Hepatocyte (in vitro differentiated cells): ENCODE data around the gene HSD17B7. TPM values are rescaled to one million over a fixed set of nuclear protein-coding genes. Genes with fewer than 3 reads are reported as not detected.

Experiments
- DNase-seq: peaks from one replicate; pipeline ENCODE4 v3.0.0-alpha.2; 2016; ENCODE audit warnings: low spot score
- H2AFZ ChIP-seq: fragments of 200-600 bp; sonication (generic); 2 replicates; pipeline ENCODE4 v1.6.0; 2016; ENCODE audit warnings: antibody characterized with exemption, mild to moderate bottlenecking
- H3K27ac ChIP-seq: fragments of 200-600 bp; sonication (generic); 2 replicates; pipeline ENCODE4 v1.5.1; 2016; ENCODE audit warnings: mild to moderate bottlenecking
- H3K27me3 ChIP-seq: fragments of 200-600 bp; sonication (generic); 2 replicates; pipeline ENCODE4 v1.6.1; 2016
- H3K36me3 ChIP-seq: fragments of 200-600 bp; sonication (generic); replicated peaks from 2 replicates; pipeline ENCODE4 v1.5.1; 2016; ENCODE audit warnings: low read depth; ENCODE audit not compliant: insufficient read depth
- H3K4me1 ChIP-seq: fragments of 200-600 bp; sonication (generic); 2 replicates; pipeline ENCODE4 v1.5.1; 2016; ENCODE audit warnings: mild to moderate bottlenecking, moderate library complexity; ENCODE audit not compliant: insufficient read depth
- H3K4me2 ChIP-seq: fragments of 200-600 bp; sonication (generic); 2 replicates; pipeline ENCODE4 v1.6.0; 2016
- H3K4me3 ChIP-seq: fragments of 200-600 bp; sonication (generic); 2 replicates; pipeline ENCODE4 v1.5.1; 2016; ENCODE audit warnings: mild to moderate bottlenecking
- H3K79me2 ChIP-seq: fragments of 200-600 bp; sonication (generic); 2 replicates; pipeline ENCODE4 v1.6.0; 2017; ENCODE audit warnings: mild to moderate bottlenecking
- H3K9me2 ChIP-seq: fragments of 200-600 bp; sonication (generic); replicated peaks from 2 replicates; pipeline ENCODE4 v1.6.0; 2017; ENCODE audit warnings: mild to moderate bottlenecking; ENCODE audit not compliant: insufficient read depth
- H3K9me3 ChIP-seq: fragments of 200-600 bp; sonication (generic); 2 replicates; pipeline ENCODE4 v1.5.1; 2016; ENCODE audit warnings: low read depth, mild to moderate bottlenecking
- H4K20me1 ChIP-seq: fragments of 200-600 bp; sonication (generic); 2 replicates; pipeline ENCODE4 v1.6.0; 2016; ENCODE audit warnings: mild to moderate bottlenecking; ENCODE audit not compliant: insufficient read depth, poor library complexity, severe bottlenecking
- EZH2 ChIP-seq: fragments of 200-600 bp; sonication (generic); IDR thresholded peaks from 2 replicates; pipeline ENCODE4 v1.6.1; 2016; ENCODE audit warnings: antibody characterized with exemption, mild to moderate bottlenecking, borderline replicate concordance
- EZH2phosphoT487 ChIP-seq: fragments of 200-600 bp; sonication (generic); IDR thresholded peaks from one replicate; pipeline ENCODE4 v1.6.1; 2018; ENCODE audit warnings: antibody characterized with exemption, mild to moderate bottlenecking, low read depth, moderate library complexity; ENCODE audit not compliant: unreplicated experiment, severe bottlenecking
- WGBS: methylation state at CpG from one replicate; pipeline ENCODE4 v1.1.6; 2016; ENCODE audit warnings: low lambda C conversion rate; ENCODE audit errors: missing lambda C conversion rate; 5-methylcytosine and 5-hydroxymethylcytosine counted together
- polyA plus RNA-seq: library from polyadenylated mRNA; unstranded; fragments of >200 nt; fragmentation: Nextera tagmentation; extraction: Ambion mirVana; gene quantifications from 2 replicates; pipeline ENCODE4 v1.2.1, GENCODE V29; 2016
- total RNA-seq: library from RNA; depleted of rRNA; stranded (reverse); fragments of >200 nt; gene quantifications from 2 replicates; pipeline ENCODE4 v1.2.3, GENCODE V29; 2014
- TF ChIP-seq, protein P1 (sequence below): fragments of 200-600 bp; sonication (generic); IDR thresholded peaks from 2 replicates; pipeline ENCODE4 v1.5.1; 2016; ENCODE audit warnings: antibody characterized with exemption, mild to moderate bottlenecking; ENCODE audit not compliant: poor library complexity

Gene HSD17B7
- total and polyA plus RNA-seq, 2 experiments from 2014 or later = 41.5 to 45.8 TPM

DNA sequence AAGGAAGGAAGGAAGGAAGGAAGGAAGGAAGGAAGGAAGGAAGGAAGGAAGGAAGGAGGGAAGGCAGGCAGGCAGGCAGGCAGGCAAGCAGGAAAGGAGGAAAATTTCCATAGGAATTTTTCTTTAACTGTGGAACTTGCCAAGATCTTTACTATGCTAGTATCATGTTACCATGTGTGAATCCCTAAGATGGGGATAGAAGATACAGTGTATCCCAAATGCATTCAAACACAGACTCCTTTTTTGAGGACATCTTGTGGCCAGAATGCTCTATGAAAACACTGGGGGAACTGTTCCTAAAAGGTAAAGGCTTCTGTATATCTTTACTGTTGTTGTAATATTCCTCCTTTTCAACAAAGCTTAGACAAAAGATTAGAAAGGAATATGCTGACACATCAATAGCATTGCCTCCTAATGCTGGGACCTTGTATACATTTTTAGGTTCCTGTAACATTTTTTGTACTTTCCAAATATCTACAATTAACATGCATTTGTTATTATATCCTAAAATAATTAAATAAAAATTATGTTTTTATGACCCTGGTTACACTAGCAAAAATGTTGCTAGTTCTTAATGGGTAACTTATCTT, 49.8 kb downstream of the HSD17B7 start:
- H3K4me1 ChIP-seq = no peaks in the 10 kb centered on the region
- H3K79me2 ChIP-seq = no peaks in the 10 kb centered on the region
- no peak overlapping the region for H3K27ac ChIP-seq
- no peaks in the 10 kb centered on the region for H4K20me1 ChIP-seq
- H3K9me2 ChIP-seq = no peaks in the 10 kb centered on the region
- no peaks in the 10 kb centered on the region for H3K27me3 ChIP-seq
- H2AFZ ChIP-seq = no peak overlapping the region
- H3K9me3 ChIP-seq = peaks cover 5% of the 10 kb centered on the region
- no peaks in the 10 kb centered on the region for H3K36me3 ChIP-seq
- DNase-seq = no peak
- no peak for TF ChIP-seq EZH2
- TF ChIP-seq, protein P1, sequence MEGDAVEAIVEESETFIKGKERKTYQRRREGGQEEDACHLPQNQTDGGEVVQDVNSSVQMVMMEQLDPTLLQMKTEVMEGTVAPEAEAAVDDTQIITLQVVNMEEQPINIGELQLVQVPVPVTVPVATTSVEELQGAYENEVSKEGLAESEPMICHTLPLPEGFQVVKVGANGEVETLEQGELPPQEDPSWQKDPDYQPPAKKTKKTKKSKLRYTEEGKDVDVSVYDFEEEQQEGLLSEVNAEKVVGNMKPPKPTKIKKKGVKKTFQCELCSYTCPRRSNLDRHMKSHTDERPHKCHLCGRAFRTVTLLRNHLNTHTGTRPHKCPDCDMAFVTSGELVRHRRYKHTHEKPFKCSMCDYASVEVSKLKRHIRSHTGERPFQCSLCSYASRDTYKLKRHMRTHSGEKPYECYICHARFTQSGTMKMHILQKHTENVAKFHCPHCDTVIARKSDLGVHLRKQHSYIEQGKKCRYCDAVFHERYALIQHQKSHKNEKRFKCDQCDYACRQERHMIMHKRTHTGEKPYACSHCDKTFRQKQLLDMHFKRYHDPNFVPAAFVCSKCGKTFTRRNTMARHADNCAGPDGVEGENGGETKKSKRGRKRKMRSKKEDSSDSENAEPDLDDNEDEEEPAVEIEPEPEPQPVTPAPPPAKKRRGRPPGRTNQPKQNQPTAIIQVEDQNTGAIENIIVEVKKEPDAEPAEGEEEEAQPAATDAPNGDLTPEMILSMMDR = peak; percentile 15
- no peak overlapping the region for H3K4me2 ChIP-seq
- H3K4me3 ChIP-seq = no peak overlapping the region

DNA sequence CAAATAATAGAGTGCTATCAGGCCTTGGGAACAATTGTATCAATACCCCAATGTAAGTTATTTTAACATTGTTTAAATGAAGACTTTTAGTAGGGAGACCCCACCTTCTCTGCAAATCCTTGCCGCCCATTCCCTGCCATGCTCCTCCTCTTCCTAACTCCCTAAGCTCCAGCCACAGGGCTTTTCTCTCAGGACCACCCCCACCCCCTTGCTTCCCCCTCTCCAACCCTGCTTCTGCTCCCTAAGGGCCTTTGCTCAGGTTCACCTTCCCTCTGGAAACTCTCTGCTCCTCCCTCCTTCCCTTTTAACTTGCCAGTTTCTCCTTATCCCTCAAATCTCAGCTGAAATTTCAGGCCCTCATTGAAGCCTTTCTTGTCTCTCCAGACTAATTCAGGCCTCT, 53.7 kb downstream of the HSD17B7 start:
- WGBS = 88% methylated on average over 1 of the region's 1 CpG
- TF ChIP-seq EZH2phosphoT487 = no peak
- TF ChIP-seq EZH2 = no peak
- TF ChIP-seq, protein P1 = no peak

DNA sequence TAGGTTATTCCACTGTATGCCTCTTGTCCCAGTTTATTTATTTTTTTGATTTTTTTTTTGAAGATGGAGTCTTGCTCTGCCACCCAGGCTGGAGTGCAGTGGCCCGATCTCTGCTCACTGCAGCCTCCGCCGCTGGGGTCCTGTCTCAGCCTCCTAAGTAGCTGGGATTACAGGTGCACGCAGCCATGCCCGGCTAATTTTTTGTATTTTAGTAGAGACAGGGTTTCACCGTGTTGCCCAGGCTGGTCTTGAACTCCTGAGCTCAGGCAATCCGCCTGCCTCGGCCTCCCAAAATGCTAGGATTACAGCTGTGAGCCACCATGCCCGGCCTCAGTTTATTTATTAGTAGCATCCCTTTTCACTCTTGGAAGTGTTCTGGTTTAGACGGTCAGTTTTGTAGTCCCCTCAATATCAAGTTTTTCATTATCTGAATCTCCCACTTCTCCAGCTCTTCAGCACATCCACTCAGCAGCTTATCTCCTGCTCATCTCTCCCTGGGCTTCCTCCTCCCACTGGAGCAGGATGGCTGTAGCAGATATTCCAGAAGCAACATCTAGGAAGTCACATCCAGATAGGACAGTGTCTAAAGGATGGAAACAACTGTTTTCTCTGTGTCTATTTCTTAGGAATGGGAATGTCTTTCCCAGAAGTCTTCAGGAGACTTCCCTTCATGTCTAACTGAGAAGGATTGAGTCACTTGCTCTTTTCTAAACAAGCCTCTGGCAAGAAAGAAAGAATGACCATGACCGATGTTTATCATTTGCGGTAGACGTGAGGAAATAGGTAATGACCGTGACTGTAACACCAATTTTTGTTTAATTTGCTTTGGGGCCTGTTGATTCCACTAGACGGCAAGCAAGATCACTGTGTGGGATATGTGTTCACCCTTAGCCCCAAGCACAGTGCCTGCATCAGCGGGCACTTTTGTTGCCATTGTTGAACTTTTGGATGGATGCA, 56.0 kb downstream of the HSD17B7 start:
- Histone ChIP-seq H4K20me1 (no peaks in the 10 kb centered on the region), H3K9me3 (no peaks in the 10 kb centered on the region), H3K4me1 (no peaks in the 10 kb centered on the region), H2AFZ (no peak overlapping the region), H3K4me2 (no peak overlapping the region), H3K4me3 (no peak overlapping the region), H3K36me3 (no peaks in the 10 kb centered on the region), H3K79me2 (no peaks in the 10 kb centered on the region), H3K27me3 (no peaks in the 10 kb centered on the region), H3K9me2 (no peaks in the 10 kb centered on the region), H3K27ac (no peak overlapping the region)
- 91% methylated on average over 16 of the region's 16 CpGs for WGBS
- no peak for DNase-seq
- TF ChIP-seq, protein P1 = no peak
- no peak for TF ChIP-seq EZH2phosphoT487
- TF ChIP-seq EZH2 = no peak

More for the DNA sequence above, 53.7 kb downstream of the HSD17B7 start:
- Histone ChIP-seq H3K4me1 (no peaks in the 10 kb centered on the region), H3K4me3 (no peak overlapping the region), H3K9me3 (no peaks in the 10 kb centered on the region), H3K9me2 (no peaks in the 10 kb centered on the region), H3K79me2 (no peaks in the 10 kb centered on the region), H3K4me2 (no peak overlapping the region), H3K27me3 (no peaks in the 10 kb centered on the region), H2AFZ (no peak overlapping the region), H3K36me3 (no peaks in the 10 kb centered on the region), H4K20me1 (no peaks in the 10 kb centered on the region), H3K27ac (peak overlapping the region; percentile 14)
- DNase-seq = no peak
